NCI-H2196 treated with DMSO at 0.1 percent for 48 hours (cell line): ENCODE results near the gene PSMB10.
A peak's percentile ranks its signal among the peaks of the same experiment; 100 is the strongest.

ENCODE experiments used
- DNase-seq: peaks from one replicate; lab custom pipeline; 2025; ENCODE audit not compliant: unreplicated experiment; lab: John Stamatoyannopoulos, UW

The PSMB10 gene

DNA sequence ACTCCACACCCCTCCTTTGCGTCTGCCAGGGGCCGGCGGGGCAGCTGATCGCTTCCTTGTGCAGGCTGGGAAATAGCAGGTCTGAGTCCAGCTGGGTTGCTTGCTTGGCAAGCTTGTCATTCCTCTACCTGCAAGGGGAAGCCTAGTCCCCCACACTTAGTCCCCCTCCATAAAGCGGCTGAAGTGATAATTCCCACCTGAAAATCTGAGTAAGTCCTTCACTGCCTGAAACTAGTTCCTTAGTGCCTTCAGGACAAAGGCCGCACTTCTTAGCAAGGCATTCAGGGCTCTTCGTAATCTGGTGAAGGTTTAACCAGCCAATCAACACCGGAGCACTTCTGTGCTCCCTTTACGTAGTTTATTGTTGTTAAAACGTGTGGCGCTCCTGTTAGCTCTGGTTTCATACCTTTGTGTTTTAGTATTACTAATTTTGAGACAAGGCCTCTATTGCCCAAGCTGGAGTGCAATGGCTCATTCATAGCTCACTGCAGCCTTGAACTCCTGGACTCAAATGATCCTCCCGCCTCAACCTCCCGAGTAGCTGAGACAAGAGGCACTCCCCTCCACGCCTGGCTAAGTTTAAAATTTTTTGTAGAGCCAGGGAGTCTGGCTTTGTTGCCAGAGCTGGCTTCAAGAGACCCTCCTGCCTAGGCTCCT is 42.8 kb downstream of the PSMB10 start:
- DNase-seq = no peak

DNA sequence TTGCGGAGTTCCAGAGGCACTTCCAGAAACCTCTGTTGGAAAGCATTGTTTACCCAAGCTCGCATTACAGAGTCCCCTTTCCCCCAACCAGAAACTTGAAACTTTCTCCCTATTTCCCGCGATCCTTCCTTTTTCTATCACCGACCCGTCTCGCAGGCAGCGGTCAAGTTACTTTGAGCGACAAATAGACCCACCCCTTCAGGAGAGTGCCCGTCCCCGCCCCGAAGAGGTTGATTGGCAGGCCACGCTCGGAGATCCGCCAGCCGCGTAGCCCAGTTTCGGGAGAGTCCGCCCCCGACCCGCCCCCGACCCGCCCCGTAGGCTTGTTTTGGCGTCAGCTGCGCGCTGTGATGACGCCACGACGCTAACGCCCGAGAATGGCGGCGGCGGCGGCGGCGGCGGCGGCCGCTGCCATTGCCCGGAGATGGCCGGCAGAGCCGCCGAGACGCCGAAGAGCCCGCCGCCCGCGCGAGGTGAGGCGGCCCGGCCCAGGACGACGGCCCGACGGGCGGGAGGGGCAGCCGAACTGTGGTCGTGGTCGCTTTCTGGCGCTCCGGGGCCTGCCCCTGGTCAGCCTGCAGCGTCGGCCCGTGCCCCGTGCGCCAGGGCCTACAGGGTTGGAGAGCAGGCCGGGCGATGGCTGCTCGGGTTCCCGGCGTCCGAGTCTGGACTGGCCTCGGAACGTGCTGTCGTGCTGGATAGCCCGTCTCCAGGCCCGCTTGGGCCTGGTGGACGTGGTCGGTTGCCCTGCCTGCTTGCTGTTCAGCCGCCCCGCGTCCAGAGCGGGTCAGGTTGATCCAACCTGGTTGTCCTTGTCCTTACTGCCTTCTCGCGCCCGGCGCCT is 43.5 kb downstream of the PSMB10 start, which contains the start of gene PSKH1:
PSKH1 (plus strand) TSS at position 356 of the 844 bp plus-strand sequence. CDS start 15,496 bp downstream, outside the sequence.
- peak; percentile 66 for DNase-seq

DNA sequence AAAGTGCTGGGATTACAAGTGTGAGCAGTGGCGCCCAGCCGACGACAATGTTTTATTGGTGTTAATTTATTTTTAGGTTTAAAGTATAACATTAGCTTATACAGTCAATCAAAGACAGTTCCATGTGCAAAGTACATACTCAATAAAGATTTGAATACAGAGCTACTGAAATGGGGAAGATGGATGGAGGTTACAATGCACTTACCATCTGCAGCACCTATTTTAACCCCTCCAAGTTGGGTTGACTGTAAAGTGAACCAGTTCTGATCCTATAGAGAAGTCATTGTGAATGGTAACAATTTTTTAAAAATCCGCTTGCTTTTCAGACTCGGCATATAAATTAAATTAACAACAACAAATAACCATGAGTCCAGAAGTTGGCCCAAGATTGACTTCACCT is 44.3 kb downstream of the PSMB10 start:
- no peak for DNase-seq

DNA sequence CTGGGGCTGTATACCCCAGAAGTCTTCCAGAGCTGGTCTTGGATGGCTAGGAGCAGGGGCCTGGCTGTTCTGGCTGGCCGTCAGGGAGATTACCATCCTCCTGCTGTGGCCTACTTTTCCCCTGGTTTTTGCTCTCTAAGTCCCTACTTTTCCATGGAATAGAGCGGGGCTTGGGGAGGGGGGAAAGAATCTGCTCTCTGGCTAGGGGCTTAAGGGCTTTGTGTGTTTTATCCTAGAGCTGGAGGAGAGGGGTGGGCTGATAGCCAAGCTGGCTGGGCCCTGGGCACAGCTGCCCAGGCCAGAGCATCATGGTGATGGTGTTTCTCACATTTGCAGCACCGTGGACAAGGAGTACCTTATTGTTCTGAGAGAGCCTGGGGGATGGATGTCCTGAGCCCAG is 48.3 kb downstream of the PSMB10 start:
- no peak for DNase-seq

DNA sequence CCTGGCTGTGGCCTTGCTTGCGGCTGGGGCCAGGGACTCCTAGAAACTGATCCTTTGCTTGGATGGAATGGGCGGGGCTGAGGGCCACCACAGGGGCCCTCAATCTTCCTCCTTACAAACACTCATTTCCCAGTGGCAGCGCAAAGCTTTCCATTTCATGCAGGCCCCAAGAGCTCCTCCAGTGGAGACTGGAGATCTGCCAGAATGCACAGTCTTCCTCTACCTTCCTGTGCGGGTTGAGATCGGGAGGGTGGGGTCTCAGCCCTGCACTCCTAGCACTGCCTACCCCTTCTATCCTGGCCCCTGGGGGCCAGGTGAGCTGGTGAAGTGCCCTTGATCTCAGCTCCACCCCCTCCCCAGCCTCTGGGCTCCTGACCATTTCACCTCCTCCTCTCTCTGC is 50.3 kb downstream of the PSMB10 start:
- no peak for DNase-seq

DNA sequence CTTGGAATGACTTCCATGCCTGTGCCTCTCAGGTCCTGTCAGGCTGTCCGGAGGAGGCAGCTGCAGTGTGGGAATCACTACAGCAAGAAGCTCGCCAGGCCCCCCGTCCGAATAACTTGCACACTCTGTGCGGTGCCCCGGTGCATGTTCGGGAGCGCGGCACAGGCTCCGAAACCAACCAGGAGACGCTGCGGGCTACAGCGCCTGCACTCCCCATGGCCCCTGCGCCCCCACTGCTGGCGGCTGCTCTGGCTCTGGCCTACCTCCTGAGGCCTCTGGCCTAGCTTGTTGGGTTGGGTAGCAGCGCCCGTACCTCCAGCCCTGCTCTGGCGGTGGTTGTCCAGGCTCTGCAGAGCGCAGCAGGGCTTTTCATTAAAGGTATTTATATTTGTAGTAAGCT is 50.7 kb downstream of the PSMB10 start:
- DNase-seq = no peak

DNA sequence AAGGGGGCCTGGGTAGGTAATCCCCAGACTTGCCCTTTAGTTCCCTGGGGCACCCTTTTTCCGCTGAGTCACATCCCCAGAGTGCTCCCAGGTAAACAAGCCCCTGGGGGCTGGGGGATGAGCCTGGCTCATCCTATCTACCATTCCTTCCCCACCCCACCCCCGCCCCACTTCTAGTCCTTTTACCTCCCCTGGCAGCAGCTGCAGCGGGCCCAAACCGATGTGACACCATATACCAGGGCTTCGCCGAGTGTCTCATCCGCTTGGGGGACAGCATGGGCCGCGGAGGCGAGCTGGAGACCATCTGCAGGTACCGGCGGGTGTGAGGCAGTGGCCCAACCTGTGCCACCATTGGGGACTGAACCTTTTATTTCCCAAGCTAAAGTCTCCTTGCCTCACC is 51.1 kb downstream of the PSMB10 start:
- DNase-seq = no peak

DNA sequence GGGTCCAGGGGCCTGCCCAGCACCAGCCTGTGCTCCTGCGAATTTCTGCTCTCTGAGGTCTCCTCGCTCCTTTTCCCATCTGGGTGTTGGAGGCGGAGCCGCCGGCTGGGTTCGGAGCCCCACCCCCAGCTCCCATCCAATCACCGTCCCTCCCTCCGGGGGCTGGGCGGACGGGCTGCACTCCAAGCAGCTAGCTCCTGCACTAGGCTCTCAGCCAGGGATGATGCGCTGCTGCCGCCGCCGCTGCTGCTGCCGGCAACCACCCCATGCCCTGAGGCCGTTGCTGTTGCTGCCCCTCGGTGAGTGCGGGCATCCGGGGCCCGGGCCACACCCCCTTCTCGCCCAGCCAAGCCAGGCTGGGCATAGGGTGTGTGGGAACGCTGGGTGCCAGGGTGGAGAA is 52.0 kb downstream of the PSMB10 start, which contains the start of gene NRN1L:
NRN1L (plus strand) TSS at position 202 of the 400 bp plus-strand sequence; CDS start at position 221, 19 bp downstream.
- peak; percentile 72 for DNase-seq
